ENCODE results near the gene LGALS12.
A peak's percentile ranks its signal among the peaks of the same experiment; 100 is the strongest.
"Not testable (repeated sequence)": the region's sequence is repeated elsewhere in the genome, so short reads cannot be mapped to it uniquely, and the experiment has no call there.

LGALS12 gene

GRCh38 chr11:63534895-63535461, 29.1 kb downstream of the LGALS12 start:
- DNase-seq: no peak

- no peak for DNase-seq
These were observed 29.9 kb downstream of the LGALS12 start for GRCh38 chr11:63535734-63536133.

- DNase-seq: no peak
These were observed 30.9 kb downstream of the LGALS12 start, which contains the start of gene PLAAT4 for GRCh38 chr11:63536669-63537292. TSS of gene PLAAT4 (plus strand) at chr11:63536808. CDS start at chr11:63536869, 61 bp downstream.

GRCh38 chr11:63537293-63538101, 31.6 kb downstream of the LGALS12 start:
- DNase-seq: peak; percentile 52

GRCh38 chr11:63542506-63542905, 36.6 kb downstream of the LGALS12 start:
- not testable (repeated sequence) for DNase-seq

GRCh38 chr11:63543711-63544110, 37.8 kb downstream of the LGALS12 start:
- no peak for DNase-seq

- DNase-seq: no peak
These were observed 41.2 kb downstream of the LGALS12 start for GRCh38 chr11:63547061-63547460.

GRCh38 chr11:63548178-63548577, 42.3 kb downstream of the LGALS12 start:
- no peak for DNase-seq

- no peak for DNase-seq
These were observed 43.5 kb downstream of the LGALS12 start for GRCh38 chr11:63549411-63549810.

GRCh38 chr11:63550156-63550700, 44.3 kb downstream of the LGALS12 start:
- not testable (repeated sequence) for DNase-seq

GRCh38 chr11:63551091-63551888, 45.4 kb downstream of the LGALS12 start:
- DNase-seq: no peak

- no peak for DNase-seq
These were observed 46.0 kb downstream of the LGALS12 start for GRCh38 chr11:63551889-63552266.

GRCh38 chr11:63552921-63553320, 47.0 kb downstream of the LGALS12 start:
- DNase-seq: no peak

- DNase-seq: no peak
These were observed 47.9 kb downstream of the LGALS12 start for GRCh38 chr11:63553759-63554158.

- DNase-seq: no peak
These were observed 49.0 kb downstream of the LGALS12 start for GRCh38 chr11:63554877-63555223.

GRCh38 chr11:63556404-63557013, 50.6 kb downstream of the LGALS12 start:
- DNase-seq: no peak

- DNase-seq: no peak
These were observed 51.7 kb downstream of the LGALS12 start for GRCh38 chr11:63557570-63557969.

- DNase-seq: no peak
These were observed 52.7 kb downstream of the LGALS12 start for GRCh38 chr11:63558459-63559157.

GRCh38 chr11:63560506-63561180, 54.8 kb downstream of the LGALS12 start:
- DNase-seq: no peak

GRCh38 chr11:63563201-63564055, 57.5 kb downstream of the LGALS12 start, which contains the start of gene PLAAT2:
TSS of gene PLAAT2 (minus strand) at chr11:63563379. CDS start at chr11:63563324, 55 bp downstream.
- no peak for DNase-seq
